Measurements from ENCODE around the gene ORM2. TPM values are rescaled to one million over a fixed set of nuclear protein-coding genes. Genes with fewer than 3 reads are reported as not detected.

The ORM2 gene
- total RNA-seq, 2 donors from 2014 or later, result not detected

DNA sequence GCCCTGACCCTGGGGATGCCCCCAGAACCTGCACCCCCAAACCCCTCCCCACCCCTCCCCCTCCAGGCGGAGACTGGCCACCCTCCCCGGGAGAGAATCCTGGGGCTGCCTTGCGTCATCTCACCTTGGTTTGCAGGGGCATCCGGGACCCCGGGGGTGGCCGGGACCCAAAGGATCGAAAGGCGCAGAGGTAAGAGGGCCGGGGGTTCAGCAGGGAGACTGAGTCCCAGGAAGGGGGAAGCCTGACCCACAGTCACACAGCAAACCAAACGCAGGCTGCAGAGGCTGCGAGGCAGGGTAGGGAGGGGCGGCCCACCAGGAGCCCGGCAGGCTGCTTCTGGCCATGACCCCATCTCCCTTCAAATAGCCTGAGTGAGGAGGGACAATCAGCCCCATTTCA lies 40.6 kb upstream of the ORM2 start:
- H3K36me3 ChIP-seq (replicated peaks in 1 of 2; ENCODE audit: insufficient read depth in 1 of 2, low read depth in 2 of 2), result no peaks in the 10 kb centered on the region
- WGBS, 2 donors, result 83 to 91% methylated on average over 10 to 12 of the region's 13 CpGs
- intact Hi-C loops (cut with DNase I), result loop anchor here (5.0 kb wide), 1 partner anchor 137 kb away; no protein-coding TSS in a partner anchor
- no peaks in the 10 kb centered on the region for H3K9me3 ChIP-seq
- no peaks in the 10 kb centered on the region for H3K27me3 ChIP-seq
- peaks cover 8% of the 10 kb centered on the region for H3K4me1 ChIP-seq
- H3K27ac ChIP-seq, result no peak overlapping the region
- ATAC-seq, result no peak
- peak in 2 of 4 donors; percentile 3 to 6 for DNase-seq
- H3K4me3 ChIP-seq, result no peak overlapping the region
- TF ChIP-seq, protein P1, sequence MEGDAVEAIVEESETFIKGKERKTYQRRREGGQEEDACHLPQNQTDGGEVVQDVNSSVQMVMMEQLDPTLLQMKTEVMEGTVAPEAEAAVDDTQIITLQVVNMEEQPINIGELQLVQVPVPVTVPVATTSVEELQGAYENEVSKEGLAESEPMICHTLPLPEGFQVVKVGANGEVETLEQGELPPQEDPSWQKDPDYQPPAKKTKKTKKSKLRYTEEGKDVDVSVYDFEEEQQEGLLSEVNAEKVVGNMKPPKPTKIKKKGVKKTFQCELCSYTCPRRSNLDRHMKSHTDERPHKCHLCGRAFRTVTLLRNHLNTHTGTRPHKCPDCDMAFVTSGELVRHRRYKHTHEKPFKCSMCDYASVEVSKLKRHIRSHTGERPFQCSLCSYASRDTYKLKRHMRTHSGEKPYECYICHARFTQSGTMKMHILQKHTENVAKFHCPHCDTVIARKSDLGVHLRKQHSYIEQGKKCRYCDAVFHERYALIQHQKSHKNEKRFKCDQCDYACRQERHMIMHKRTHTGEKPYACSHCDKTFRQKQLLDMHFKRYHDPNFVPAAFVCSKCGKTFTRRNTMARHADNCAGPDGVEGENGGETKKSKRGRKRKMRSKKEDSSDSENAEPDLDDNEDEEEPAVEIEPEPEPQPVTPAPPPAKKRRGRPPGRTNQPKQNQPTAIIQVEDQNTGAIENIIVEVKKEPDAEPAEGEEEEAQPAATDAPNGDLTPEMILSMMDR (IDR thresholded peaks at IDR 0.05), result no peak
- no peak for TF ChIP-seq POLR2A (IDR thresholded peaks at IDR 0.05)

DNA sequence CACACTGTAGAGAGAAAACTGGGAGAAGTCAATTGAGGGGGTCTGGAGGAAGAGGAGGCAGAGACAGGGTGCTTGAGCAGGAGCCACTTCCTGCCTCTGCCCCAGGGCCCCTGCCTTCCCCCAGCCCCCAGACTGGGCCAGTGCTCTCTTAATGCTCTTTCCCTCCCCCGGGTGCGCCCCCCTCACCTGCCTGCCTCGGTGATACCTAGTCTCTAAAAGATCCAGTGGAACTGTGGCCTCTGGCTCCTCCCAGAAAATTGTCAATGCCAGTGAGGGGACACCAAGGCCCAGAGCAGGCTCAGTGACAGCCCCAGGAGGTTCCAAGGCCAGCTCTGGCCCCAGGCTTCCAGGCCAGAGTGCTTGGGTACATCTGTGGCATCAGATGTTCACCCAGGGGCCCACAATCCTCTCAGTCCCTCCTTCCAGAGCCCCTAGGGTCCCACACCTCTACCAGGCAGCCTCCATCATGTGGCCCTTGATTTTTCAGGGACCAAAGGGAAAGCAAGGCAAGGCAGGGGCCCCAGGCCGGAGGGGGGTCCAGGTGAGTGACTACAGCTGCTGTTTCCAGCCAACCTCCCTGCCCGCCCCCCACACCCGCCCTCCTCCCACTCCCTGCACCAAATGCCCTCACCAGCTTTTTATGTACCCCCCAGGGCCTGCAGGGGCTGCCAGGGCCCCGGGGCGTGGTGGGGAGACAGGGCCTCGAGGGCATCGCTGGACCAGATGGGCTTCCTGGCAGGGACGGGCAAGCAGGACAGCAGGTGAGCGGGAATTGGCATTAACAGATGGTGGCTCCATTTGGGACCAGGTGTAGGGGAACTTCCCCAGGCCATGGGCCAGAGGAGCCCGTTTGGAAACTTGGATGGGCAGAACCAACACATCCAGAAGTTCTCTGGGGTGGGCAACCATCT lies 39.8 kb upstream of the ORM2 start:
- Histone ChIP-seq H3K27ac (no peak overlapping the region), H3K27me3 (no peaks in the 10 kb centered on the region), H3K4me3 (no peak overlapping the region), H3K9me3 (no peaks in the 10 kb centered on the region), H3K36me3 (replicated peaks in 1 of 2; ENCODE audit: insufficient read depth in 1 of 2, low read depth in 2 of 2) (peaks cover 0 to under 1% of the 10 kb centered on the region in 2 donors), H3K4me1 (peaks cover 8% of the 10 kb centered on the region)
- WGBS, 2 donors, result 83 to 86% methylated on average over 9 to 11 of the region's 13 CpGs
- intact Hi-C loops (cut with DNase I), result loop anchor here (5.0 kb wide), 2 partner anchors 138 to 183 kb away; no protein-coding TSS in a partner anchor
- TF ChIP-seq, protein P1 (IDR thresholded peaks at IDR 0.05), result no peak
- TF ChIP-seq POLR2A (IDR thresholded peaks at IDR 0.05), result no peak
- ATAC-seq (no peak), DNase-seq (peak in 3 of 4 donors; percentile 4 to 11 (median 9))

DNA sequence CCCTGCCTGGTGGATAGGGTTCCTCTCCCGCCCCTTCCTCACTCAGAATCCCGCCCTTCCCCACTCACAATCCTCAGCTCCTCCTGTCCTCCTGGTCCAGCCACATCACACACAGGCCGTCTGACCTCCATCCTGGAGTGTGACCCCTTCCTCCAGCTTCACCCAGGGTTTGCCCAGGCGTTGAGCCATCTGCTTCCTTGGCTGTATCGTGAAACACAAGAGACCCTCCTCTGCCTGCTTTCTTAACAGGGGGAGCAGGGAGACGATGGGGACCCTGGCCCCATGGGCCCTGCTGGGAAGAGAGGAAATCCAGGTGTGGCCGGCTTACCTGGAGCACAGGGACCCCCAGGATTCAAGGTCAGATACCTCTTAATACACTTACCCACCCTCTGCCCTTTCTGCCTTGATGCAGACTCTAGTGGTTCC lies 39.1 kb upstream of the ORM2 start:
- no peaks in the 10 kb centered on the region for H3K27me3 ChIP-seq
- no peak overlapping the region for H3K4me3 ChIP-seq
- intact Hi-C loops (cut with DNase I), result loop anchor here (5.0 kb wide), 1 partner anchor 183 kb away; no protein-coding TSS in a partner anchor
- H3K9me3 ChIP-seq, result no peaks in the 10 kb centered on the region
- DNase-seq (peak in 3 of 4 donors; percentile 1 to 8 (median 8)), ATAC-seq (peak; percentile 15)
- peaks cover 0 to 2% of the 10 kb centered on the region in 2 donors for H3K36me3 ChIP-seq (replicated peaks in 1 of 2; ENCODE audit: insufficient read depth in 1 of 2, low read depth in 2 of 2)
- TF ChIP-seq, protein P1 (IDR thresholded peaks at IDR 0.05), result no peak
- TF ChIP-seq POLR2A (IDR thresholded peaks at IDR 0.05), result no peak
- WGBS, 2 donors, result 65 to 69% methylated on average over 7 of the region's 7 CpGs
- no peak overlapping the region for H3K27ac ChIP-seq
- H3K4me1 ChIP-seq, result peaks cover 8% of the 10 kb centered on the region

DNA sequence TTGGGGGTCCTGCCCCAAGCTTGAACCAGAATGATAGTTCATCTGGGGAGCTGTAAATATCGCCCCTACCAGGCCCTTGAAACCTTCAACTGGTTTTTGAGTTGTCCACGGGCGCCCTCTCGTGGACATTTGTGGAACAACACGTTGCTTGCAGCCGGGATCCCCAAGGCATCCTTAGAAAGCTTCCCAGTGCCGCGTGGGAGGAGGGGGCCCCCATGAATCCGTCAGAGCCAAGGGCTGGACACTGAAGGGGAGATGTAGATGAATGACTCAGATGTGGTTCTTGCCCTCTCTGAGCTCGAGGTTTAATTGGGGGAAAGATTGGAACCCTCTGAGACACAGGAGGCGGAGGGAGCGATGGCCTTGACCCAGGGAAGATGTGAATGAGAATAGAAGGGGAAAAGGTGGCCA lies 38.6 kb upstream of the ORM2 start:
- peaks cover 8% of the 10 kb centered on the region for H3K4me1 ChIP-seq
- ATAC-seq (peak; percentile 62), DNase-seq (peak; percentile 70 to 81 (median 75))
- peaks cover 0 to 2% of the 10 kb centered on the region in 2 donors for H3K36me3 ChIP-seq (replicated peaks in 1 of 2; ENCODE audit: insufficient read depth in 1 of 2, low read depth in 2 of 2)
- TF ChIP-seq POLR2A (IDR thresholded peaks at IDR 0.05), result no peak
- TF ChIP-seq, protein P1 (IDR thresholded peaks at IDR 0.05), result peak; percentile 77 to 87 (median 84)
- H3K27ac ChIP-seq, result no peak overlapping the region
- no peaks in the 10 kb centered on the region for H3K9me3 ChIP-seq
- intact Hi-C loops (cut with DNase I), result loop anchor here (5.0 kb wide), 1 partner anchor 184 kb away; no protein-coding TSS in a partner anchor
- H3K4me3 ChIP-seq, result no peak overlapping the region
- no peaks in the 10 kb centered on the region for H3K27me3 ChIP-seq
- 18 to 21% methylated on average over 10 to 12 of the region's 12 CpGs for WGBS, 2 donors
